Fibroblast of the aortic adventitia (primary cell): ENCODE results near the gene ABCA9. TPM values are rescaled to one million over a fixed set of nuclear protein-coding genes. Genes with fewer than 3 reads are reported as not detected.
"Not testable (repeated sequence)": the region's sequence is repeated elsewhere in the genome, so short reads cannot be mapped to it uniquely, and the experiment has no call there.

Experiments
- DNase-seq: peaks from one replicate; pipeline ENCODE4 v3.0.0-alpha.2; 2010; ENCODE audit warnings: low read depth
- H3K4me3 ChIP-seq: 2 replicates; pipeline ENCODE4 v1.5.1; 2011; ENCODE audit warnings: low read depth, mild to moderate bottlenecking, control low read depth, low read length, moderate library complexity
- total RNA-seq: library from RNA; depleted of rRNA; stranded (reverse); fragments of >200 nt; gene quantifications from 2 replicates; pipeline ENCODE4 v1.2.3, GENCODE V29; 2012; ENCODE audit warnings: low replicate concordance
- TF ChIP-seq, protein P1 (sequence below): IDR thresholded peaks from 2 replicates; pipeline ENCODE4 v1.5.1; 2011; ENCODE audit warnings: mild to moderate bottlenecking, low read length, control low read depth, inconsistent platforms; ENCODE audit not compliant: insufficient read depth

Gene ABCA9
- total RNA-seq, 1 donor, result 122 TPM

DNA sequence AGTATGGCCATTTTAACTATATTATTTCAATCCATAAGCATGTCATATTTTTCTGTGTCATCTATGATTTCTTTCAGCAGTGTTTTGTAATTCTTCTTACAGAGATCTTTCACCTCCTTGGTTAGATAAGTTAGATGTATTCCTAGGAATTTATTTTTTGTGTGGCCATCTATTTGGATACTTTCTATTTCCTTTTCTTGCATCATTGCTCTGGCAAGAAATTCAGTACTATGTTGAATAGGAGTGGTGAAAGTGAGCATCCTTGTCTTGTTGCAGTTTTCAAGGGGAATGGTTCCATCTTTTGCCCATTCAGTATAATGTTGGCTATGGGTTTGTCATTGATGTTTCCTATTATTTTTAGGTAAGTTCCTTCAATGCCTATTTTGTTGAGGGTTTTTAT is 15.1 kb upstream of the ABCA9 start:
- TF ChIP-seq, protein P1, sequence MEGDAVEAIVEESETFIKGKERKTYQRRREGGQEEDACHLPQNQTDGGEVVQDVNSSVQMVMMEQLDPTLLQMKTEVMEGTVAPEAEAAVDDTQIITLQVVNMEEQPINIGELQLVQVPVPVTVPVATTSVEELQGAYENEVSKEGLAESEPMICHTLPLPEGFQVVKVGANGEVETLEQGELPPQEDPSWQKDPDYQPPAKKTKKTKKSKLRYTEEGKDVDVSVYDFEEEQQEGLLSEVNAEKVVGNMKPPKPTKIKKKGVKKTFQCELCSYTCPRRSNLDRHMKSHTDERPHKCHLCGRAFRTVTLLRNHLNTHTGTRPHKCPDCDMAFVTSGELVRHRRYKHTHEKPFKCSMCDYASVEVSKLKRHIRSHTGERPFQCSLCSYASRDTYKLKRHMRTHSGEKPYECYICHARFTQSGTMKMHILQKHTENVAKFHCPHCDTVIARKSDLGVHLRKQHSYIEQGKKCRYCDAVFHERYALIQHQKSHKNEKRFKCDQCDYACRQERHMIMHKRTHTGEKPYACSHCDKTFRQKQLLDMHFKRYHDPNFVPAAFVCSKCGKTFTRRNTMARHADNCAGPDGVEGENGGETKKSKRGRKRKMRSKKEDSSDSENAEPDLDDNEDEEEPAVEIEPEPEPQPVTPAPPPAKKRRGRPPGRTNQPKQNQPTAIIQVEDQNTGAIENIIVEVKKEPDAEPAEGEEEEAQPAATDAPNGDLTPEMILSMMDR, result no peak
- peak; percentile 20 for DNase-seq
- H3K4me3 ChIP-seq, result no peak overlapping the region

DNA sequence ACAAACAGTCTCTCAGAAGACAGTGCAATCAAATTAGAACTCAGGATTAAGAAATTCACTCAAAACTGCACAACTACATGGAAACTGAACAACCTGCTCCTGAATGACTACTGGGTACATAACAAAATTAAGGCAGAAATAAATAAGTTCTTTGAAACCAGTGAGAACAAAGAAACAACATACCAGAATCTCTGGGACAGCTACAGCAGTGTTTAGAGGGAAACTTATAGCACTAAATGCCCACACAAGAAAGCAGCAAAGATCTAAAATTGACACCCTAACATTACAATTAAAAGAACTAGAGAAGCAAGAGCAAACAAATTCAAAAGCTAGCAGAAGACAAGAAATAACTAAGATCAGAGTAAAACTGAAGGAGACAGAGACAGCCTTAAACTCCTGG is 12.7 kb upstream of the ABCA9 start:
- not testable (repeated sequence) for DNase-seq, H3K4me3 ChIP-seq

DNA sequence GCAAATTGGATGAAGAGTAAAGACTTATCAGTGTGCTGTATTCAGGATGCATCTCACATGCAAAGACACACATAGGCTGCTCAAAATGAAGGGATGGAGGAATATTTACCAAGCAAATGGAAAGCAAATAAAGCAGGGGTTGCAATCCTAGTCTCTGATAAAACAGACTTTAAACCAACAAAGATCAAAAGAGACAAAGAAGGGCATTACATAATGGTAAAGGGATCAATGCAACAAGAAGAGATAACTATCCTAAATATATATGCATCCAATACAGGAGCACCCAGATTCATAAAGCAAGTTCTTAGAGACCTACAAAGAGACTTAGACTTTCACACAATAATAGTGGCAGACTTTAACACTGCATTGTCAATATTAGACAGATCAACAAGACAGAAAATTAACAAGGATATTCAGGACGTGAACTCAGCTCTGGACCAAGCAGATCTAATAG is 12.1 kb upstream of the ABCA9 start:
- H3K4me3 ChIP-seq, DNase-seq: not testable (repeated sequence)

DNA sequence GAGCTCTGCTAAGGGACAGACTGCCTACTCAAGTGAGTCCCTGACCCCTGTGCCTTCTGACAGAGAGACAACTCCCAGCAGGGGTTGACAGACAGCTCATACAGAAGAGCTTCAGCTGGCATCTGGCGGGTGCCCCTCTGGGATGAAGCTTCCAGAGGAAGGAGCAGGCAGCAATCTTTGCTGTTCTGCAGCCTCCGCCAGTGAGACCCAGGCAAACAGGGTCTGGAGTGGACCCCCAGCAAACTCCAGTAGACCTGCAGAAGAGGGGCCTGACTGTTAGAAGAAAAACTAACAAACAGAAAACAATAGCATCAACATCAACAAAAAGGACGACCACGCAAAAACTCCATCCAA is 10.5 kb upstream of the ABCA9 start:
- not testable (repeated sequence) for H3K4me3 ChIP-seq, DNase-seq

DNA sequence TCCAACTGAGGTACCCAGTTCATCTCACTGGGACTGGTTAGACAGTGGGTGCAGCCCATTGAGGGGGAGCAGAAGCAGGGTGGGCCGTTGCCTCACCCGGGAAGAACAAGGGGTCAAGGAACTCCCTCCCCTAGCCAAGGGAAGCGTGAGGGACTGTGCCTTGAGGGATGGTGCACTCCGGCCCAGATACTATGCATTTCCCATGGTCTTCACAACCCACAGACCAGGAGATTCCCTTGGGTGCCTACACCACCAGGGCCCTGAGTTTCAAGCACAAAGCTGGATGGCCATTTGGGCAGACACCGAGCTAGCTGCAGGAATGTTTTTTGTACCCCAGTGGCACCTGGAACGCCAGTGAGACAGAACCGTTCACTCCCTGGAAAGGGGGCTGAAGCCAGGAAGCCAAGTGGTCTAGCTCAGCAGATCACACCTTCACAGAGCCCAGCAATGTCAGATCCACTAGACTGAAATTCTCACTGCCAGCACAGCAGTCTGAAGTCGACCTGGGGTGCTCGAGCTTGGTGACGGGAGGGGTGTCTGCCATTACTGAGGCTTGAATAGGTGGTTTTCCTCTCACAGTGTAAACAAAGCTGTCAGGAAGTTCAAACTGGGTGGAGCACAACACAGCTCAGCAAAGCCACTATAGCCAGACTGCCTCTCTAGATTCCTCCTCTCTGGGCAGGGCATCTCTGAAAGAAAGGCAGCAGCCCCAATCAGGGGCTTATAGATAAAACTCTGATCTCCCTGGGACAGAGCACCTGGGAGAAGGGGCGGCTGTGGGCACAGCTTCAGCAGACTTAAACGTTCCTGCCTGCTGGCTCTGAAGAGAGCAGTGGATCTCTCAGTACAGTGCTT is 9.9 kb upstream of the ABCA9 start:
- not testable (repeated sequence) for DNase-seq, H3K4me3 ChIP-seq

DNA sequence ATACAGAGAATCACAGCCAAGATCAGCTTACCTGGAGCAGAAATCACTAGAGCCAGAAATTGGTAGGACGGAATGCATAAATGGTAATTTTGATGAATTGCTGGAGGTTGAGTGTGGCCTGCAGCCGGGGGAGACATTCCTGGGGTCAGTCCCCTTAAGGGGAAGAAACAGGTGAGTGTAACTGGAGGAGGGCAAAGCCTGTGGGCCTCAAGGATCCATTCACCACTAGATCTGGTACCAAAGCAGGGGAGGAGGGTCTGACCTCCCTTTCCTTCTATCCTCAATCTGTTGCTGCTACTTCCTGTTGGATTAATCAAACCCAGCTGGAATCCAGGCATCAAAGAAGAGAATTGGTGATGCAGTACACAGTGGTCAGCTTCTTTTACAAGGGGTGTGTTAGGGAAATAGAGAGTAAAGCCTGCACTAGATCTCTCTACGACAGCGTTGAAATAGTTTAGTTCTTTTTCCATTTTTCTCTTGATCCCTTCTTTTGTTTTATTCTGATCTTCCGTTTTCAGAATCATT is 8.6 kb upstream of the ABCA9 start:
- no peak for DNase-seq
- H3K4me3 ChIP-seq, result no peak overlapping the region
- TF ChIP-seq, protein P1, result no peak

DNA sequence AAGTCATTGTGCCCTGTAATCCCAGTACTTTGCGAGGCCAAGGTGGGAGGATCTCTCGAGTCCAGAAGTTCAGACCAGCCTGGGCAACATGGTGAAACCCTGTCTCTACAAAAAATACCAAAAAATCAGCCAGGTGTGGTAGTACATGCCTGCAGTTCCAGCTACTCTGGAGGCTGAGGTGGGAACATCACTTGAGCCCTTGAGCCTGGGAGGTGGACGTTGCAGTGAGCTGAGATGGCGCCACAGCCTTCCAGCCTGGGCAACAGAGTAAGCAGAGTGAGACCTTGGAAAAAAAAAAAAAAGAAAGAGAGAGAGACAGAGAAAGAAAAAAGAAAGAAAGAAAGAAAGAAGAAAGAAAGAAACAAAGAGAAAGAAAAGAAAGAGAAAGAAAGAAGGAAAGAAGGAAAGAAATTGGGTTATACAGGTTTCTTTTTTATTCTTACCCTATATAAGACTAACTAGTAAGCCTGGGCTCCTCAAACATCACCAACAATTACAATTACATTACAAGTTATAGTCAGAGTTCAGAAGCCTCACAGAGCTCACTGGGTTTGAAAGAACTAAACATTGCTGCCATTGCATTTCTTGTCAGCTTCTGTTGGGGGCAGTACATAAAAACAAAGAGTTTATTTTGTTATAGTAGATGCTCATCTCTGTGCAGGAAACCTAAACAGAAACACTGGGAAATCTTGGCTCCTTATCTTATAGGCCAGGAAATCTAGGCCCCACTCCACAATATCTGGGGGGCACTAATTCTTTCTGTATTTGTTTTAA is 6.7 kb upstream of the ABCA9 start:
- TF ChIP-seq, protein P1, result no peak
- H3K4me3 ChIP-seq, result no peak overlapping the region
- DNase-seq, result no peak

DNA sequence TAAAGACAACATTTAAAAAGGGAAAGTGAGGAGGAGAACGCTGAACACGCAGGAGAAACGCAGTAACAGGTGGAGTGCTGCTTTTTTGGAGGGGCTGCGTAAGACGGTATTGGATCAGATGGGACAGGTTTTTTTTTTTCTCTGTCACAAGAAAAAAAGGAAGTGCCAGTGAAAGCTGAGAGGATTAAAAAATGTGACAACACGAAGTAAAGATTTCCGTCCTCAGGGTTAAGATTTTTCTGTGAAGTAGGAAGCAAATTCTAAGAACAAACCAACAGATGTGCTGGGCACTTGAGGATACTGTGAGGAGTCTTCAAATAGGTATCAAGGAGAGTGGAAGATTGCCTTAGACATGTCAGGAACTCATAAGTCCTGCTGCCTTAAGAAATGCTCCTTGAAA is 5.8 kb upstream of the ABCA9 start:
- TF ChIP-seq, protein P1, result no peak
- DNase-seq, result no peak
- no peak overlapping the region for H3K4me3 ChIP-seq

DNA sequence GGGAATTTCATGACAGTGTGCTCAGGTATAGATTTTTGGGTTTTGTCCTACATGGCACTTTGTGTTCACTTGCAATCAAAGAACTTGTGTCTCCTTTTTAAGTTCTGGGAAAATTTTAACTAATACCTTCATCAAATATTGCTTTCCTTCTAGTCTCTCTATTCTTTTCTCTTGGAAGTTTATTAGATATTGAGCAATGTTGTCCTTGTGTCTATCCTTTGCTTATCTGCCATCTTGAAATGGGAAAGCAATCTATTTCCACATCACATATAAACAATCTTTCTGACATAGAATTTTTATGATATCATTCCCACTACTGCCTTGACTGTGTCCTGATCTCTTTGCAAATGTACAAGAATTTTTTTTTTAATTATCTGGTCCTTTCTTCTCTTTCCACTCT is 4.4 kb upstream of the ABCA9 start:
- DNase-seq, result no peak
- TF ChIP-seq, protein P1, result no peak
- H3K4me3 ChIP-seq, result no peak overlapping the region
